ENCODE measurements around the gene CHCHD3.

DNA sequence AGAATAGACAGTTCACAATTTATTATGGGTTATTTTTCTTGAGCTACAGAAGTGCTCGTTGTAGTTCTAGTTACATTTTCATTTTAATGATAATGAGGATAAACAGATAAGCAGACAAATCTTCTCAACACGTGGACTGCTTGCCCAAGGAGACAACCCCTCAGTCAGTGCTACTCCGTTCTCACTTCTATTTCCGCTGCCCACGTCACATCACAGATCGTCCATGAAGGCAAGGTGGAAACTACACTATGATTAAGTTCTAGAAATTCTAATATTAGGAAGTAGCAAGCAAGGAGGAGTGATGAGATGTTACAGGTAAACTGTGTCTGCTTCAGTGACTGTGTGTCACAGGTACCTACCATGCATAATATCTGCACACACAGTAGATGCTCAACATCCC, 210.5 kb downstream of the CHCHD3 start:
- no peak for TF ChIP-seq RXRA (IDR thresholded peaks at IDR 0.05)
- TF ChIP-seq, protein P1, sequence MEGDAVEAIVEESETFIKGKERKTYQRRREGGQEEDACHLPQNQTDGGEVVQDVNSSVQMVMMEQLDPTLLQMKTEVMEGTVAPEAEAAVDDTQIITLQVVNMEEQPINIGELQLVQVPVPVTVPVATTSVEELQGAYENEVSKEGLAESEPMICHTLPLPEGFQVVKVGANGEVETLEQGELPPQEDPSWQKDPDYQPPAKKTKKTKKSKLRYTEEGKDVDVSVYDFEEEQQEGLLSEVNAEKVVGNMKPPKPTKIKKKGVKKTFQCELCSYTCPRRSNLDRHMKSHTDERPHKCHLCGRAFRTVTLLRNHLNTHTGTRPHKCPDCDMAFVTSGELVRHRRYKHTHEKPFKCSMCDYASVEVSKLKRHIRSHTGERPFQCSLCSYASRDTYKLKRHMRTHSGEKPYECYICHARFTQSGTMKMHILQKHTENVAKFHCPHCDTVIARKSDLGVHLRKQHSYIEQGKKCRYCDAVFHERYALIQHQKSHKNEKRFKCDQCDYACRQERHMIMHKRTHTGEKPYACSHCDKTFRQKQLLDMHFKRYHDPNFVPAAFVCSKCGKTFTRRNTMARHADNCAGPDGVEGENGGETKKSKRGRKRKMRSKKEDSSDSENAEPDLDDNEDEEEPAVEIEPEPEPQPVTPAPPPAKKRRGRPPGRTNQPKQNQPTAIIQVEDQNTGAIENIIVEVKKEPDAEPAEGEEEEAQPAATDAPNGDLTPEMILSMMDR (IDR thresholded peaks at IDR 0.05; ENCODE audit: low read depth, low read length, missing input control) = no peak
- no peak for TF ChIP-seq EGR1 (IDR thresholded peaks at IDR 0.05; ENCODE audit: low read depth in 2 of 2)
- no peak for TF ChIP-seq YY1 (IDR thresholded peaks at IDR 0.05)
- TF ChIP-seq HNF4G (IDR thresholded peaks at IDR 0.05) = no peak
- TF ChIP-seq, protein P2, sequence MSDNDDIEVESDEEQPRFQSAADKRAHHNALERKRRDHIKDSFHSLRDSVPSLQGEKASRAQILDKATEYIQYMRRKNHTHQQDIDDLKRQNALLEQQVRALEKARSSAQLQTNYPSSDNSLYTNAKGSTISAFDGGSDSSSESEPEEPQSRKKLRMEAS (IDR thresholded peaks at IDR 0.05) = no peak
- TF ChIP-seq SP1 (IDR thresholded peaks at IDR 0.05) = no peak
- TF ChIP-seq, protein P3, sequence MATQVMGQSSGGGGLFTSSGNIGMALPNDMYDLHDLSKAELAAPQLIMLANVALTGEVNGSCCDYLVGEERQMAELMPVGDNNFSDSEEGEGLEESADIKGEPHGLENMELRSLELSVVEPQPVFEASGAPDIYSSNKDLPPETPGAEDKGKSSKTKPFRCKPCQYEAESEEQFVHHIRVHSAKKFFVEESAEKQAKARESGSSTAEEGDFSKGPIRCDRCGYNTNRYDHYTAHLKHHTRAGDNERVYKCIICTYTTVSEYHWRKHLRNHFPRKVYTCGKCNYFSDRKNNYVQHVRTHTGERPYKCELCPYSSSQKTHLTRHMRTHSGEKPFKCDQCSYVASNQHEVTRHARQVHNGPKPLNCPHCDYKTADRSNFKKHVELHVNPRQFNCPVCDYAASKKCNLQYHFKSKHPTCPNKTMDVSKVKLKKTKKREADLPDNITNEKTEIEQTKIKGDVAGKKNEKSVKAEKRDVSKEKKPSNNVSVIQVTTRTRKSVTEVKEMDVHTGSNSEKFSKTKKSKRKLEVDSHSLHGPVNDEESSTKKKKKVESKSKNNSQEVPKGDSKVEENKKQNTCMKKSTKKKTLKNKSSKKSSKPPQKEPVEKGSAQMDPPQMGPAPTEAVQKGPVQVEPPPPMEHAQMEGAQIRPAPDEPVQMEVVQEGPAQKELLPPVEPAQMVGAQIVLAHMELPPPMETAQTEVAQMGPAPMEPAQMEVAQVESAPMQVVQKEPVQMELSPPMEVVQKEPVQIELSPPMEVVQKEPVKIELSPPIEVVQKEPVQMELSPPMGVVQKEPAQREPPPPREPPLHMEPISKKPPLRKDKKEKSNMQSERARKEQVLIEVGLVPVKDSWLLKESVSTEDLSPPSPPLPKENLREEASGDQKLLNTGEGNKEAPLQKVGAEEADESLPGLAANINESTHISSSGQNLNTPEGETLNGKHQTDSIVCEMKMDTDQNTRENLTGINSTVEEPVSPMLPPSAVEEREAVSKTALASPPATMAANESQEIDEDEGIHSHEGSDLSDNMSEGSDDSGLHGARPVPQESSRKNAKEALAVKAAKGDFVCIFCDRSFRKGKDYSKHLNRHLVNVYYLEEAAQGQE (IDR thresholded peaks at IDR 0.05) = no peak

Measured in liver (tissue), 3 donors.